Activated CD8-positive, alpha-beta memory T cell treated with anti-CD3 and anti-CD28 coated beads for 48 hours (primary cell): ENCODE results near the gene INF2.

Experiments used
- DNase-seq, 3 experiments: peaks; one replicate each; pipeline ENCODE4 v3.0.0-alpha.2; 2020; ENCODE audit warnings: low read depth in 2 of 3, low spot score in 2 of 3

INF2 gene

DNA sequence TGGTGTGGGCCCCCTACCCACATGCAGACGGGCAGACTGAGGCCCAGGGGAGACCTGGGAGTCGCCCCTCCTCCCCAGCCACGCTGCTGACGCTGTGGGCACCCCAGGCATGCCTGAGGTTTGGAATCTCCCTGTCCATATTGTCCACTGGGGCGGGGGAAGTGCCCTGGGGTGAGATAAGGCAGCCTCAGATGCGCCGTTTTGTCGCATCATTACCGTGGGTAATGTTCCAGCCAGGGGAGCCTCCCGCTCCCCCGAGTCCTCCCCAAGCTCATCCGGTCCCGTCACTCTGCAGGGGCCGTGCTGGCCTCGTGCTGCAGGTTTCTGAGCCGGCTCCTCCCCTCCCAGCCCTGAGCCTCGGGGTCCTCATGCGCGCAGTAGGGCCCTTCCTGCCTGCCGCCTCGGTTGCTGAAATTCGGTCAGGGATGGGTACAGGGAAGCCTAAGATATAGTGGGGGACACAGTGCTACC lies 11.4 kb downstream of the INF2 start:
- DNase-seq: no peak

DNA sequence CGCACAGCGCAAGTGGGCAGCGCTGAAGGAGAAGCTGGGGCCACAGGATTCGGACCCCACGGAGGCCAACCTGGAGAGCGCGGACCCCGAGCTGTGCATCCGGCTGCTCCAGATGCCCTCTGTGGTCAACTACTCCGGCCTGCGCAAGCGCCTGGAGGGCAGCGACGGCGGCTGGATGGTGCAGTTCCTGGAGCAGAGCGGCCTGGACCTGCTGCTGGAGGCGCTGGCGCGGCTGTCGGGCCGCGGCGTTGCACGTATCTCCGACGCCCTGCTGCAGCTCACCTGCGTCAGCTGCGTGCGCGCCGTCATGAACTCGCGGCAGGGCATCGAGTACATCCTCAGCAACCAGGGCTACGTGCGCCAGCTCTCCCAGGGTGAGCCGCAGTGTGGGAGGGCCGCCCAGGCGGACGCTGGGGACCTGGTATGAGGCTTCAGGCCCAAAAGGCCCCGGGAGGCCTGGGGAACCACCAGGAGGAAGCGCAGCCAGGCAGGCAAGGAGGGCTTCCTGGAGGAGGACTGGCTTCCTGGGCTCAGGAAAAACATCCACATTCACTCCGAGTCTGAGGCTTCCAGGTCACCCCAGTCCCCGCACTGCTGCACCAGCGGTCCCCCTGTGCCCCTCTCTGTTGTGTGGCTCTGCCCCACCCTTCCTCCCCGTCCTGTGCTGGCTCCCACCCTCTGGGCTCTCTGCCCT lies 12.1 kb downstream of the INF2 start:
- DNase-seq: no peak

DNA sequence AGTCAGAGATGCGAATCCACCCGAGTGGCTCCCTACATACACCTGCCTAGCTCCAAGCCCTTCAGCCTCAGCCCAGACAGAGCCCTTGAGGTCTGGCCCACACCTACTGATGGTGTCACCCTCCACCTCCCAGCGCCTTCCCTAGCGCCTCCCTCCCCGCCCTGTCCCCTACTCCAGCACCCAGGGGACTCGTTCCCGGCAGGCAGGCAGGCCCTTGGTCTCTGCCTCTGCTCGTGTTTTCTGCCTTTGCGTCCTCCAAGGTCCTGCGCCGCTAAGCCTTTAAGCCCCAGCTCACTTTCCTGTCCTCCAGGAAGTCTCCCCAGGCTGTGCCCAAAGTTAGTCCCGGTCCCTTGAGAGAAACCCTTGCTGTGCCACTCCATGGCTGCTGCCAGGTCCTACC lies 12.7 kb downstream of the INF2 start:
- DNase-seq: no peak

DNA sequence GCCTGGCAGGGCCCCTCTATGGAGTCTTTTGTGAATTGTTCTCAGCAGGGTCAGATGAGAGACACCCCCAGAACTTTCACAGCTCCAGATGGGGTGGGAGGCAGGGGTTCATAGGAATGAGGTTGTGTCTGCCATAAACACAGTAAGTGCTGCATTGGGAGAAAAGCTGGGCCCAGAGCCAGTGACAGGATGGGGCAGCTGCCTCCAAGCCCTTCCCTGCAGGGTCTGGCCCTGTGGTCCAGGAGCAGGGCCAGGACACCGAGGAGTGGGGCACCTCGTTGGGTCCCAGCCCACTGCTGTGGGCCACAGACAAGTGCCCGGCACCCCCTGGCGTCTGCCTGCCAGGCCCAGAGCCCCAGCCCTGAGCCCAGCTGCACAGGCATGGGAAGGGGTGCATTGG lies 13.3 kb downstream of the INF2 start:
- no peak for DNase-seq

DNA sequence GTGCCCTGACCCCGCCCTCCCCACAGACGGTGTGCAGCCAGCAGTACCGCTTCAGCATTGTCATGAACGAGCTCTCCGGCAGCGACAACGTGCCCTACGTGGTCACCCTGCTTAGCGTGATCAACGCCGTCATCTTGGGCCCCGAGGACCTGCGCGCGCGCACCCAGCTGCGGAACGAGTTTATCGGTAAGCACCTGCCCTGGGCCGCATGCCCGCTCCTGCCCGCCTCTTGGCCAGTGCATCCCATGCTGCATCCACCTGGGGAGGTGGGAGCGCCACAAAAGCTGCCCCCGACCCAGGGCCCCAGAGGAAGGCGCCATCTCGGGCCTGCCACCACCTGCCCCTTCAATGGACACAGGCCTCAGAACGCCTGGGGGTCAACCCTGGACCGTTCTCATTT lies 13.9 kb downstream of the INF2 start:
- DNase-seq: no peak

DNA sequence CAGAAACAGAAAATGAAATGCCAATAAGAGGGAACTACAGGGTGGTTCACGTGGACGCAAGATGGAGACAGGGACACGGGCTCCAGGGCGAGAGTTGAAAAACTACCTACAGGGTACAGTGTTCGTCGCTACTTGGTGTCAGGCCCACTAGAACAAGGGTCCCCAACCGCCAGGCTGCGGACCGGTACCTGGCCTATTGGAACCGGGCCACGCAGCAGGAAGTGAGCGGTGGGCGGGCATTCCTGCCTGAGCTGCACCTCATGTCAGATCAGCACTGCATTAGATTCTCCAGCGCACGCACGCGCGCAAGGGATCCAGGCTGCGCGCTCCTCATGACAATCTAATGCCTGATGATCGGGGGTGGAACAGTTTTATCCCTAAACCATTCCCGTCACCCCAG lies 14.8 kb downstream of the INF2 start:
- no peak for DNase-seq

DNA sequence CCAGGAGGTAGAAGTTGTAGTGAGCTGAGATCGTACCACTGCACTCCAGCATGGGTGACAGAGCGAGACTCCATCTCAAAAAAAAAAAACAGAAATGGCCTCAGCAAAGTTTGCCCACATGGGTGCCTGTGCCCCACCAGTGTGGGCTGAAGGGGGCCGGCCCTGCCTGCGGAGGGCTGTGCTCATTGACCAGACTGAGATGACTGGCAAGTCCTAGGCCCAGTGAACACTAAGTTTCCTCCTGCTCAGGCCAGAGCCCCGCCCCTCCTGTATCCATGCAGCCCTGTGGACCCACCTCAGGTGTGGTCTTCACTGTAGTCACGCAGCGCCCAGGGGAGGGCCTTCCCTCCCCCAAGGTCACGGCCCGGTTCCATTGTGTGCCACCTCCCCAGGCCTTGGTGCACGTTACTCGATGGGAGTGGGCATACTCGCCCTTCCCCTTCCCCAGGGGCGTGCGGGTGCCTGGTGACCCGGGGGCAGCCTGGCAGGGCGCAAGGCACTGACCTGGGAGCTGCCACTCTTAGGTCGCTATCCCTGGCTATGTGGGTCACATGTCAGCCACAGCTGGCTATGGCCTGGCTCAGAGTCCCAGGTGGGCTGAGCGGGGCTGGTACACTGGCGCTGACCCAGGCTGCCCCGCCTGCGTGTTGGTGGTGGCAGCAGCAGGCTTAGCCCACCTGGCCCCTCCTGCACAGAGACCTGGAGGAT lies 16.1 kb downstream of the INF2 start:
- no peak for DNase-seq

DNA sequence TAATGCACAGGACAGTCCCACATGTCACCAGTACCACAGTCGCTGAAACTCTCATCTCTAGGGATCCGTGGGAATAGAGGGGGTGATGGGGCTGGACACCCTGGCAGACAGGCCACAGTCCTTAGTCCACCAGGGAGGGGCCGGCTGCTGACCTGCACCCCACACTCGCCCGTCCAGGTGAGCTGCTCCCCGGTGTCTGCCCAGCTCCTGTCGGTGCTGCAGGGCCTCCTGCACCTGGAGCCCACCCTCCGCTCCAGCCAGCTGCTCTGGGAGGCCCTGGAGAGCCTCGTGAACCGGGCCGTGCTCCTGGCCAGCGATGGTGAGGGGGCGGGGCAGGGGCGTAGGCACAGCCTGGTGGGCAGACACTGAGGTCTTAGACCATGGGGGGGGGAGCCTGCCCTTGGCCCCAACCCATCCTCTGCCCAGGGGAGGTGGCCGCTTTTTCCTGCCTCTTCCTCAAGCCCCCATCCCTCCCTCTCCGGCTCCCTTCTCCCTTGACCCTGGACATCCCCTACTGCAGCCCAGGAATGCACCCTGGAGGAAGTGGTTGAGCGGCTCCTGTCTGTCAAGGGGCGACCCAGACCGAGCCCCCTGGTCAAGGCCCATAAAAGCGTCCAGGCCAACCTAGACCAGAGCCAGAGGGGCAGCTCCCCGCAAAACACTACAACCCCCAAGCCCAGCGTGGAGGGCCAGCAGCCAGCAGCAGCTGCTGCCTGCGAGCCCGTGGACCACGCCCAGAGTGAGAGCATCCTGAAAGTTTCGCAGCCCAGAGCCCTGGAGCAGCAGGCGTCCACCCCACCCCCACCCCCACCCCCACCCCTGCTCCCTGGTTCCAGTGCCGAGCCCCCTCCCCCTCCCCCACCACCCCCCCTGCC lies 17.6 kb downstream of the INF2 start:
- DNase-seq: no peak

DNA sequence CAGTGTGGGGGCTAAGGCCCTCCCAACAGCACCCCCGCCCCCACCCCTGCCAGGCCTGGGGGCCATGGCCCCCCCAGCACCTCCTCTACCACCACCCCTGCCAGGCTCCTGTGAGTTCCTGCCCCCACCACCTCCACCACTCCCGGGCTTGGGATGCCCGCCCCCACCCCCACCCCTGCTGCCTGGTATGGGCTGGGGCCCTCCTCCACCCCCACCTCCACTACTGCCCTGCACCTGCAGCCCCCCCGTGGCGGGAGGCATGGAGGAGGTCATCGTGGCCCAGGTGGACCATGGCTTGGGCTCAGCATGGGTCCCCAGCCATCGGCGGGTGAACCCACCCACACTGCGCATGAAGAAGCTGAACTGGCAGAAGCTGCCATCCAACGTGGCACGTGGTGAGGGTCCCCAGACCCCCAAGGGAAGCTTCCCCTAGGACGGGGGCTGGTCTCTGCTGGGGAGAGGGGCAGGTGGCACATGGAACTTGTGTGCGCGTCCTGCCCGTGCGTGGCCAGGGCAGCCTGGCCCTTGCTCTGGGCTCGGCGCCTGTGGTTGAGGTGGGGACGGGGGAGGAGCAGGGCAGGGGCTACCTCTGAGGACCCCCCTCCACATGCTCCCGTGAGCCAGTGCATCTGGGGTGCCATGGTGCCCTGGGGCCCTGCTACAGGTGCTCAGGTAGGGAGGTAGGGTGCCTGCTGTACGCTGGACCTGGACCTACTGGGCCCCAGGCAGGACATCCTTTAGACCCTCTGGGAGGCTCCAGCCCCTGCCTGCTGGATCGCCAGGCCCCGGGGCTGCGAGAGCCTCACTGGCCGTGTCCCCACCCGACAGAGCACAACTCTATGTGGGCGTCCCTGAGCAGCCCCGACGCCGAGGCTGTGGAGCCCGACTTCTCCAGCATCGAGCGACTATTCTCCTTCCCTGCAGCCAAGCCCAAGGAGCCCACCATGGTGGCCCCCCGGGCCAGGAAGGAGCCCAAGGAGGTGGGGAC lies 18.5 kb downstream of the INF2 start:
- DNase-seq: no peak

DNA sequence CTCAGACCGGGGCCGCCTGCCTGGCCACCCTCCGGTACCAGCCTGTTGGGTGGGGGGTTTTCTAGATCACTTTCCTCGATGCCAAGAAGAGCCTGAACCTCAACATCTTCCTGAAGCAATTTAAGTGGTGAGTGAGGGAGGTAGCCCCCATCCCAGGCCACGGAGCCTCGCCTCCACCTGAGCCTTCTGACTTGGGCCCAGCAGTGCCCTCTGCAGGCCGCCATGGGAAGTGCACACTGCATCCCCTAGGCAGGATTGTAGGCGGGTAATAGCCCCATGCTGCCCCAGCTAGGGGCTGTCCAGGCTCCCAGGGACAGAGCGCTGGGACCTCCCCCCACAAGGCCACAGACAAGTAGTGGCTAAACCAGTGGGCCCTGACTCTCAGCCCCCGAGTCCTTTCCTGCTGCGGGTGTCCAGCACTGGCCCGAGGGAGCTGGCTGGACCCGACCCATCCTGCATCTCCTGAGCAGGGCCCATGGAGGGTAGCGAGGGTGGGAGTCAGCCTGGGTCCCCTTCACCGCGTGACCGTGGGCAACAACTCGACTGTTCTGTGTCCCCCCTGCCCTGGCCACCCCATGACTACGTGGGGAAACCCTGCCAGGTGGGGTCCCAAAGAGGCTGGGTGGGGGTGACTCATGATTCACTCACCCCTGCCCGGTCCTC lies 19.3 kb downstream of the INF2 start:
- DNase-seq: peak; percentile 44 to 75 (median 59)

DNA sequence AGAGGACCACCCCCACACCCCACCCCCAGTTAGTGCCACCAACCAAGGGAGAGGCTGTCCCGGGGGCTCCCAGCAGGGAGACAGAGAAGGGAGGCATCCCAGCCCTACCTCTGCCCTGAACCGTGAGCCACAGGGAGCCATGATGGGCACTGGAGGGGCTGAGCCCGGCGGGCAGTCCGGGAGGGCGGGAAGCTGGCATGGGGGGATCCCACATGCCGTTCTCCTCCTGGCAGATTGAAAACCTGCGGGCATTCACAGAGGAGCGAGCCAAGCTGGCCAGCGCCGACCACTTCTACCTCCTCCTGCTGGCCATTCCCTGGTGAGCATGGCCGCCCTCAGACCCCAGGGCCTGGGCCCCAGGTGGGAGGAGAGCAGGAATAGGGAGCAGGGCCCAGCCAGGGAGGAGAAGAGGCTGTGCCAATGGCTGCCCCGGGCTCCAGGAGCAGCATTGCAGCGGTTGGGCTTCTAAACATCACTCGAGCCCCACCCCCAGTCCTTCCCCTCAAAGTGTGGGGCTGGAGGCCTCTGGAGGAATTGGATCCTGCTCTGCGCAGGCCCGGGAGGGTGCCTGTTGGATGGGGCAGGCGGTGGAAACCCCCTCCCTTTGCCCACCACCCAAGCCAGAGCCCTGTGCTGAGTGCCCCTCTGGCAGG lies 20.1 kb downstream of the INF2 start:
- no peak for DNase-seq

DNA sequence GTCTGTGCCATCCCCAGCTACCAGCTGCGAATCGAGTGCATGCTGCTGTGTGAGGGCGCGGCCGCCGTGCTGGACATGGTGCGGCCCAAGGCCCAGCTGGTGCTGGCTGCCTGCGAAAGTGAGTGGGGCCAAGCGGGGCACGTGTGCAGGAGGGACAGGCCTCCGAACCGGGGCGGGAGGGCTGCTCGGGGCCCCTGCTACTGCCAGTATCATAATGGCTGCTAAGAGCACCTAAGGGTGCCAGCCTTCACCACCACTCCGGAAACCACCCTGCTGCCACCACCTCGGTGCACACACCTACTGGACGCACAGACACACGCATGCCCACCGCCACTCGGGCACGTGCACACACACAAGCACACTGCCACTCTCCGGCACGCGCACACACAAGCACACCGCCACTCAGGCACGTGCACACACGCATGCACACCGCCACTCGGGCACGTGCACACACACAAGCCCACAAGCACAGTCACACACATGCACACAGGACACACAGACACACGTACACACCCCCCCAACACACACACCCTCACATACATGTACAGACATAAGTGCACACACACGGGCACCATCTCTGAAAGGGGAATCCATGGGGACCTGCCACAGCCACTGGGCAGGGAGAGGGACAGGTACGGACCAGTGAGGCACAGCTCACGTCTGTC lies 20.8 kb downstream of the INF2 start:
- DNase-seq: no peak

DNA sequence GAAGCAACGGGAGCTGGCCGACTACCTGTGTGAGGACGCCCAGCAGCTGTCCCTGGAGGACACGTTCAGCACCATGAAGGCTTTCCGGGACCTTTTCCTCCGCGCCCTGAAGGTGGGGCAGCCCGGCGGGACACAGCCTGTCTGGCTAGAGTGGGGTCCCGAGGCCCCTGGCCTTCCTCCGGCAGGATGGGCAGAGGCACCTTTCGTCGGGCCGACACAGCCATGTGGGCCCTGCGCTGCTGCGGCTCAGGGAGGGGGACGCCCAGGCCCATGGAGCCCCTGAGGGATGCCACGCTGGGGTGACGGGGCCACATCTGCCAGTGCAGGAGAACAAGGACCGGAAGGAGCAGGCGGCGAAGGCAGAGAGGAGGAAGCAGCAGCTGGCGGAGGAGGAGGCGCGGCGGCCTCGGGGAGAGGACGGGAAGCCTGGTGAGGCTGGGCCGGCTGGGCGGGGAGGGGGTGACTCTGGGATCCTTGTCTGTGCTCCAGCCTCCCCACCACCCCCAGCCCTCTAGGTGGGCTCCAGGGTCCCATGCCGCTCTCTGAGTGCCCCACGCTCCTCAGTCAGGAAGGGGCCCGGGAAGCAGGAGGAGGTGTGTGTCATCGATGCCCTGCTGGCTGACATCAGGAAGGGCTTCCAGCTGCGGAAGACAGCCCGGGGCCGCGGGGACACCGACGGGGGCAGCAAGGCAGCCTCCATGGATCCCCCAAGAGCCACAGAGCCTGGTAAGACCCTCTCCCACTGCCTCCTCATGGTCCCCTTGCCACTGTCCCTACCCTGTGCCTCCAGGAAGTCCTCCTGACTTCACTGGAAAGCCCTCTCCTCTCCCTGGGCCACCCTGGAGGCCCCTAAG lies 23.7 kb downstream of the INF2 start:
- DNase-seq: no peak

DNA sequence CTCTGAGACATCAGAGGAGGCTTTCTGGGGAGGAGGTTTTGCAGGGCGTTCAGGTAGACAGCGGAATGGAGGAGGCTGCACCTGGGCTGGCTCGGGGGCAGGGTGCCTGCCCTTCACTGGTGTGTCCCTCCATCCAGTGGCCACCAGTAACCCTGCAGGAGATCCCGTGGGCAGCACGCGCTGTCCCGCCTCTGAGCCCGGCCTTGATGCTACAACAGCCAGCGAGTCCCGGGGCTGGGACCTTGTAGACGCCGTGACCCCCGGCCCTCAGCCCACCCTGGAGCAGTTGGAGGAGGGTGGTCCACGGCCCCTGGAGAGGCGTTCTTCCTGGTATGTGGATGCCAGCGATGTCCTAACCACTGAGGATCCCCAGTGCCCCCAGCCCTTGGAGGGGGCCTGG lies 24.6 kb downstream of the INF2 start:
- DNase-seq: no peak

DNA sequence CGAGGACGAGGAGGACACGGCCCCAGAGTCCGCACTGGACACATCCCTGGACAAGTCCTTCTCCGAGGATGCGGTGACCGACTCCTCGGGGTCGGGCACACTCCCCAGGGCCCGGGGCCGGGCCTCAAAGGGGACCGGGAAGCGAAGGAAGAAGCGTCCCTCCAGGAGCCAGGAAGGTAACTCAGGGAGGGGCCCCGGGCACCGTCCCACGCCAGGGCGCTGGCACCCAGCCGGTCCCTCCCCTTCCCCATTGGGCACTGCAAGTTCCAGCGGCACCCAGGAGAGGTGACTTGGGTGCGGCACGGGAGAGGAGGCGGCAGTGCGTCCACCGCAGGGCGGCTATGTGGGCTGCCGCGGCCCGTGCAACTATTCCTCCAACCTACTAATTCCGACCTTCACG lies 25.3 kb downstream of the INF2 start:
- no peak for DNase-seq

DNA sequence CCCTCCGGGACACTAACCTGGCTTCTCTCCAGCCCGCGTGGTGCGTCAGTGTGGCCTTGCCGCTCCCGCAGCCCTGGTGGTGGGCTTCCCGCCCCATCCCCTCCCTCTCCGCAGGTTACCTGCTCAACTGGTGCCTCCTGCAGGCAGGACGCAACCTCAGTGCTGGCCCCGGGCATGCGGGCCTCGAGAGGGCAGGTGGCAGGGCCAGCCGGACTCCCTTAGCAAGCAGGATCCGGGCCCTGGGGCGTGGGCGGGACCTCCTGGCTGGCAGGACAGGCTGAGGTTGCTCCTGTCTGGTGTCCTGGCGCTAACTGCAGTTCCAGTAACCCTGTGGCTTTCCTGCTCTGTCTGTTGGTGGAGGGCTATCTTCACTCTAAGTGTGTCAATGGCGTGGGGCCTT lies 26.0 kb downstream of the INF2 start:
- DNase-seq: no peak

DNA sequence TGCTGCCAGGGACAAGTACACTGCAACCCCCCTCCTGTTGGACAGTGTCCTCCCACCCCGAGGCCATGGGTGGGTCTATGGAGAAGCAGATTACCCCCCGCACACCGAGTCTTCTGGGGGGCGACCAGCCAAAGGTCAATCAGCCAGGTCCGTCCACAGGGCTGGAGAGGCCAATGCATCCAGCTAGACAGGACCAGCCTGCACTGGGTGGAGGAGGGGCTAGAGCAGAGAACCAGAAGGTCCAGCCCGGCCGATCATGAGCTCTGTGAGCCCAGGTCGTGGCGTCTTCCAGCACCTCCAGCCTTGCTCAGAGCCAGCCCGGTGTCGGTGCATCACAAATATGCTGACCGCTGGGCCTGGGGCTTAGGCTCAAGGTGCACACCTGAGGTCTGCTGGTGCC lies 26.5 kb downstream of the INF2 start:
- DNase-seq: no peak

DNA sequence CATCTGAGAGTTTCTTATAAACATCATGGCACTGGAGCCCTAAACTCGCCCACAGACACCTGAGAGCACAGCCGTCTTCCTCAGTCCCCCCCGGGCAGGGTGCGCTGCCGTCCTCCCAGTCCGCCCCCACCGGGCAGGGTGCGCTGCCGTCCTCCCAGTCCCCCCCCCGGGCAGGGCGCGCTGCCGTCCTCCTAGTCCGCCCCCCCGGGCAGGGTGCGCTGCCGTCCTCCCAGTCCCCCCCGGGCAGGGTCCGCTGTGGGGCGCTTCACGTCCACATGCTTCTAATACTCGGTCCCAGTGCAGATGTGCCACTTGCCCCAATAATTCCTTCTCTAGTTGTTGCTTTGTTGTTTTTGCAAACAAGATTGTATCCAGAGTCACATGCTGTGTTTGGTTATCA lies 27.7 kb downstream of the INF2 start:
- DNase-seq: no peak
